Measurements from ENCODE around the gene VTI1A. TPM values are rescaled to one million over a fixed set of nuclear protein-coding genes. Genes with fewer than 3 reads are reported as not detected.

VTI1A gene
- total RNA-seq, 3 donors from 2014 or later: 36.2 to 55.9 (median 44.4) TPM

DNA sequence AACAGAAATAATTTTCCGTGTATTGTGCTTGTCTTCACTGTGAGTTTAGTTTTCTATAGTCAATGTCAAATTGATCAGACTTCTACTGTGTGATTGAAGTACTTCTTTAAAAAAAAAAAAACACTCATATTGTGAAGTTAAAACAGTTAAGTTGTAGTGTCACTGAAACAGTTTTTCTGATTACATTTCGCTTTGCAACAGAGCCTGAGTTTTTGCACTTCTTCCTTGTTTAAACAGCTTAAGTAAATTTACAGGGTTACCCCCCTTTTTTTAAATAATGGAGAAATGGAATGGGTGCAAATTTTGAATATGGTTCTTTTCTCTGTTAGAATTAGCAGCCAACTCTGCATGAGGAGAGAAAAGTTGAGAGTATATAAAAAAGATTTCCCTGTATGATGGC is 117.3 kb downstream of the VTI1A start:
- intact Hi-C loops (cut with DNase I, micrococcal nuclease): no loop called here
- H3K4me1 ChIP-seq (ENCODE audit: low read depth): no peaks in the 10 kb centered on the region
- no peak for ATAC-seq

GRCh38 chr10:112565434-112566053 is 118.5 kb downstream of the VTI1A start:
- DNase-seq (peak in 1 of 3 donors; percentile 83), ATAC-seq (peak; percentile 80)
- no peaks in the 10 kb centered on the region for H3K36me3 ChIP-seq (ENCODE audit: low read depth)
- H3K9me3 ChIP-seq: no peaks in the 10 kb centered on the region
- TF ChIP-seq, protein P1, sequence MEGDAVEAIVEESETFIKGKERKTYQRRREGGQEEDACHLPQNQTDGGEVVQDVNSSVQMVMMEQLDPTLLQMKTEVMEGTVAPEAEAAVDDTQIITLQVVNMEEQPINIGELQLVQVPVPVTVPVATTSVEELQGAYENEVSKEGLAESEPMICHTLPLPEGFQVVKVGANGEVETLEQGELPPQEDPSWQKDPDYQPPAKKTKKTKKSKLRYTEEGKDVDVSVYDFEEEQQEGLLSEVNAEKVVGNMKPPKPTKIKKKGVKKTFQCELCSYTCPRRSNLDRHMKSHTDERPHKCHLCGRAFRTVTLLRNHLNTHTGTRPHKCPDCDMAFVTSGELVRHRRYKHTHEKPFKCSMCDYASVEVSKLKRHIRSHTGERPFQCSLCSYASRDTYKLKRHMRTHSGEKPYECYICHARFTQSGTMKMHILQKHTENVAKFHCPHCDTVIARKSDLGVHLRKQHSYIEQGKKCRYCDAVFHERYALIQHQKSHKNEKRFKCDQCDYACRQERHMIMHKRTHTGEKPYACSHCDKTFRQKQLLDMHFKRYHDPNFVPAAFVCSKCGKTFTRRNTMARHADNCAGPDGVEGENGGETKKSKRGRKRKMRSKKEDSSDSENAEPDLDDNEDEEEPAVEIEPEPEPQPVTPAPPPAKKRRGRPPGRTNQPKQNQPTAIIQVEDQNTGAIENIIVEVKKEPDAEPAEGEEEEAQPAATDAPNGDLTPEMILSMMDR (IDR thresholded peaks at IDR 0.05): peak; percentile 40
- H3K4me3 ChIP-seq: no peak overlapping the region
- intact Hi-C loops (cut with DNase I, micrococcal nuclease): no loop called here
- H3K4me1 ChIP-seq (ENCODE audit: low read depth): no peaks in the 10 kb centered on the region

More for the DNA sequence above, 117.3 kb downstream of the VTI1A start:
- DNase-seq: no peak
- Histone ChIP-seq H3K36me3 (ENCODE audit: low read depth) (no peaks in the 10 kb centered on the region), H3K4me3 (no peak overlapping the region), H3K9me3 (no peaks in the 10 kb centered on the region)
- TF ChIP-seq, protein P1 (IDR thresholded peaks at IDR 0.05): no peak

- ATAC-seq (no peak), DNase-seq (no peak)
- Histone ChIP-seq H3K36me3 (ENCODE audit: low read depth) (no peaks in the 10 kb centered on the region), H3K4me1 (ENCODE audit: low read depth) (no peaks in the 10 kb centered on the region), H3K4me3 (no peak overlapping the region), H3K9me3 (no peaks in the 10 kb centered on the region)
- TF ChIP-seq, protein P1 (IDR thresholded peaks at IDR 0.05): no peak
- intact Hi-C loops (cut with DNase I, micrococcal nuclease): no loop called here
Observed at GRCh38 chr10:112570585-112570984, 123.6 kb downstream of the VTI1A start.

- TF ChIP-seq, protein P1 (IDR thresholded peaks at IDR 0.05): no peak
- intact Hi-C loops (cut with DNase I, micrococcal nuclease): no loop called here
Observed at GRCh38 chr10:112579578-112579977, 132.6 kb downstream of the VTI1A start.

DNA sequence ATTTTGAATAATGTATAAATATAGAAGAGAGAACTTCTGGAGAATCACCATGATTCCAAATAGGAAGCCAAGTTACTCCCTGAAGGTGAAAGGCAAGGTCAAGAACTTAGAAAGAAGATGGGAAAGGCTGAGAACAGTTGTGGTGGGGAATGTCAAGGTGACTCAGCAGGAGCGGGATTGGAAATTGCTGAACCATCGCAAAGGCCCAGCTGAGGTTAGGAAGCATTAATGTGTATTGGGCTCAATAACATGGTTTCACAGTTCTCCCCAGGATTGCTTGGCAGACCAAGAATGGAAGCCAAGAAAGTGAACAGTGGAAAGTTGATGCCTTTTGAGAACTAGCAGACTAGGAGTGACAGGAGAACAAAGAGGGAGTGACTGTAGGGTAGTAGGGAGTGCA is 133.3 kb downstream of the VTI1A start:
- TF ChIP-seq, protein P1 (IDR thresholded peaks at IDR 0.05): no peak
- ATAC-seq (no peak), DNase-seq (no peak)
- Histone ChIP-seq H3K4me1 (ENCODE audit: low read depth) (no peaks in the 10 kb centered on the region), H3K9me3 (no peaks in the 10 kb centered on the region), H3K4me3 (no peak overlapping the region), H3K36me3 (ENCODE audit: low read depth) (no peaks in the 10 kb centered on the region)
- intact Hi-C loops (cut with DNase I, micrococcal nuclease): no loop called here

More at GRCh38 chr10:112579578-112579977, 132.6 kb downstream of the VTI1A start:
- ATAC-seq: no peak
- H3K4me3 ChIP-seq: no peak overlapping the region
- no peaks in the 10 kb centered on the region for H3K4me1 ChIP-seq (ENCODE audit: low read depth)
- no peaks in the 10 kb centered on the region for H3K36me3 ChIP-seq (ENCODE audit: low read depth)
- DNase-seq: no peak
- no peaks in the 10 kb centered on the region for H3K9me3 ChIP-seq
